Putamen (tissue), 1 donor: ENCODE results near the gene C5AR2.
A peak's percentile ranks its signal among the peaks of the same experiment; 100 is the strongest.
"Not testable (repeated sequence)": the region's sequence is repeated elsewhere in the genome, so short reads cannot be mapped to it uniquely, and the experiment has no call there.

Experiments
- DNase-seq: peaks from one replicate; pipeline ENCODE4 v3.0.0-alpha.2; 2016; ENCODE audit warnings: low spot score

The C5AR2 gene

DNA sequence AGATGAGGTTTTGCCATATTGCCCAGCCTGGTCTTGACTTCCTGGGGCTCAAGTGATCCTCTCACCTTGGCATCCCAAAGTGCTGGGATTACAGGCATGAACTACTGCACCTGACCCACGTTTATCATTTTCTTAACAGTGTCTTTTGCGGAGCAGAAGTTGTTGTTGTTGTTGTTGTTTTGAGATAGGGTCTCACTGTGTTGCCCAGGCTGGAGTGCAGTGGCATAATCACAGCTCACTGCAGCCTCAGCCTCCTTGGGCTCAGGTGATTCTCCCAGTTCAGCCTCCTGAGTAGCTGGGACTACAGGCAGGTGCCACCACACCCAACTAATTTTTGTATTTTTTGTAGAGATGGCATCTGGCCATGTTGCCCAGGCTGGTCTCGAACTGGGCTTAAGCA is 55.6 kb downstream of the C5AR2 start:
- DNase-seq, result not testable (repeated sequence)

DNA sequence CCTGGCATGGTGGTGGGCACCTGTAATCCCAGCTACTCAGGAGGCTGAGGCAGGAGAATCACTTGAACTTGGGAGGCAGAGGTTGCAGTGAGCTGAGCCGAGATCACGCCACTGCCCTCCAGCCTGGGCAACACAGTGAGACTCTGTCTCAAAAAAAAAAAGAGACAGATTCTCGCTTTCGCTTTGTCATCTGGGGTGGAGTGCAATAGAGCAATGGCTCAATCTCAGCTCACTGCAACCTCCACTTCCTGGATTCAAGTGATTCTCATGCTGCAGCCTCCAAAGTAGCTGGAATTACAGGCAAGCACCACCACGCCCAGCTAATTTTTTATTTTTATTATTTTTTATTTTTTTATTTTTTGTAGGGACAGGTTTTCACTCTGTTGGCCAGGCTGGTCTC is 56.7 kb downstream of the C5AR2 start:
- DNase-seq, result not testable (repeated sequence)

GRCh38 chr19:47389150-47389556 is 57.2 kb downstream of the C5AR2 start:
- DNase-seq, result no peak

- no peak for DNase-seq
These were observed 58.8 kb downstream of the C5AR2 start for GRCh38 chr19:47390533-47391488.

DNA sequence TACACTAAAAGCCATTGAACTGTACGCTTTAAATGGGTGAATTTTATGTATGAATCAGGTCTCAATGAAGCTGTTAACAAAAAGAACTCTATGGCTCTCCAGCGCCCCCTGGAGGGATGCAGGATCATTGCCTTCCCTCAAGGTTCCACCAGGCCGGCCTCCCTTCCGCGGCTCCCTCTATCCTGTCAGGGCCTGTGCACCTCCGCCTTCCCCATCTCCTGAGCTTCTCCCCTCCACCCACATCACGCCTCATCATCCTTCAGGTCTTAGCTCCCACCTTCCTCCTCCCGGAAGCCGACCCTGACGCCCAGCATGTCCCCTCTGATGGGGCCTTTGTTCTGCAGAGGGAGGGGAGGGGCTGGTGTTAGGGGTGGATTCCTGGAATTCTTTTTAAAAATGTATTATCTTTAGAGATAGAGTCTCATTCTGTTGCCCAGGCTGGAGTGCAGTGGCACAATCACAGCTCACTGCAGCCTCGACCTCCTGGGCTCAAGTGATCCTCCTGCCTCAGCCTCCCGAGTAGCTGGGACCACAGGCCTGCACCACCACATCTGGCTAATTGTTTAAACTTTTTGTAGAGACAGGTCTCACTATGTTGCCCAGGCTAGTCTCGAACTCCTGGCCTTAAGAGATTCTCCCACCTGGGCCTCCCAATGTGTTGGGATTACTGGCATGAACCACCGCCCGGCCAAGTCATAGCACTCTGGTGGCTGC is 59.7 kb downstream of the C5AR2 start:
- DNase-seq, result peak; percentile 39
